Stimulated activated CD8-positive, alpha-beta memory T cell treated with anti-CD3 and anti-CD28 coated beads, Interleukin-4, amount 100 ng/mL, for 24 hours (primary cell): ENCODE measurements around the gene PCCA.
"Not testable (repeated sequence)": the region's sequence is repeated elsewhere in the genome, so short reads cannot be mapped to it uniquely, and the experiment has no call there.

ENCODE experiments used
- DNase-seq: peaks from one replicate; pipeline ENCODE4 v3.0.0-alpha.2; 2020; ENCODE audit warnings: low read depth

The PCCA gene

DNA sequence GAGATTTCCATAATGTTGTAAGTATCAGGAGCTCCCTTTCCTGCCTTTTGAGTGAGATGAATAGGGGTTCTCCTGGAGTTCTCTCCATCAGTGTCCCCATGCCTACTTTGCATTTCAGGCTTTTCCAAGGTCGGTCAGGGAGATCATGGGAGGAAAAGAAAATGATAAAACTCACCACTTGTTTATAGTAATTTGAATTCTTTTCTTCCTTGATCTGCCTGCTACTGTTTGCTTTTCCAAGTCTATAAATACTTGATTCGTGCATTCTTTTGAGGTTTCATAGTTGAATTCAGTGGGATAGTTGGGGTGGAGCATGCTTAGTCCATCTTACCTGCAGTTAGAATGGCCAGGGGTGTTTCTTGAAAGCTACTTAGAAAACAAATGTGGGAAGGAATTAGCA is 51.5 kb downstream of the PCCA start:
- DNase-seq = no peak

GRCh38 chr13:100141461-100141961 is 52.6 kb downstream of the PCCA start:
- not testable (repeated sequence) for DNase-seq

GRCh38 chr13:100146534-100146933 is 57.6 kb downstream of the PCCA start:
- no peak for DNase-seq

DNA sequence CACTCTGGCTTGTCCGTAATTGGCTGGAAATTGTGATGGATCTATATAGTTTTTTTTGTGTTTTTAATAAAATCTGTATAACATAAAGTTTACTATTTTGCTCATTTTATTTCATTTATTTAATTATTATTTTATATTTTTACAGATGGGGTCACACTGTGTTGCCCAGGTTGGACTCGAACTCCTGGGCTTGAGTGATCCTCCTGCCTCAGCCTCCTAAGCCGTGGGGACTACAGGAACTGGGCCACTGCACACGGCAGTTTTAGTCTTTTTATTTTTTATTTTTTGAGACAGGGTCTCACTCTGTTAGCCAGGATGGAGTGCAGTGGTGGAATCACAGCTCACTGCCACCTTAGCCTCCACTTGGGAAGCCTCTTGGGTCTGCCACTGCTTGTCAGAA is 58.9 kb downstream of the PCCA start:
- no peak for DNase-seq

DNA sequence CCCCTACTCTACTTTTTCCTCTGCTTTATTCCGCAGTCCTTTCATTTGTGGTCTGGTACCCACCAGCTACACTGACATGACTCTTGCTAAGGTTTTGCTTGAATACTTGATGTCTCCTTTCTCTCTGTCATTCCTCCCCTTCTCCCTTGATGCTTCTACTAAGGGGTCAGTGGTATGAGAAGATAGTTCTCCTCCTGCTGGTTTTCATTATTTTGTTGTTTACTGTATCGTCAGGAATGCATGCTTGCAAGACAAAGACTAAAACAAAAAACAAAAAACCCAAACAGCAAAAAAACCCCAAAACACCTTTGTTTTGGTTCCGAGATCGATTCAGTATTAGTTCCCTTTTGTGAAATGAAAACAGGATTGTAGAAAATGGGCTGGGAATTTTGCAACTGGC is 59.5 kb downstream of the PCCA start:
- DNase-seq = no peak

DNA sequence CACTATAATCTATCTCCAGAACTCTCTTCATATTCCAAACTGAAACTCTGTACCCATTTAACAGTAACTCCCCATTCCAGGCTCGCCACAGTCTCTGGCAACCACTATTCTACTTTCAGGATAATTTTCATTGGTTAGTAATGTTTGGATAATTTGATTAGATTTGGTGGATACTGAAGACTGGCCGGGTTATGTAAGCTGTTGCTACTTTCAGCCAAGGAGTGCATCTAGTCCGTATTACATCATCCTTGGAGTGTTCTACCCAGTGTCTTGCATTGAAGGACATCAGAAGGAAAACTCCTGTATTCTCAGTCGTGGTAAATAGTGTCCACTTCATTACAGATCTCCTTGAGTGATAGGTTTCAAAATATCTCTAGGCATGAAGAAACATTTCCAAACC is 60.5 kb downstream of the PCCA start:
- no peak for DNase-seq

DNA sequence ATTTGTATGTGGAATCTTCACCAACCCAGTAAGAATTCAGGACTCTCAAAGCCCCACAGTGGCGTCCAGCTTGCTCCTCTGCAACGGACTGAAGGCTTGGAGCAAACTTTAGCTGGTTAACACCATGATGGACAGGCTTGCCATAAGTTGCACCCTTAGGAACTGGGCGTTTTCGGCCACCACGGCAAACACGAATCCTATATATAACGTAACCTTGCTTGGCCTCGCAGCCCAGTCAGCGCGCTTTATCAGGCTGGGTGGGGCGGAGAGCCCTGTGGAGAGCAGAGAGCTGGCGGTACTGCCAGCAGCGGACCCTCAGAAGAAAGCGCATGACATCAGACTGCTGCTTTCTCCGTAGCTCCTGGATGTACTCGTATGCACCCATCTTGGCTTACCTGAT is 61.8 kb downstream of the PCCA start:
- not testable (repeated sequence) for DNase-seq

DNA sequence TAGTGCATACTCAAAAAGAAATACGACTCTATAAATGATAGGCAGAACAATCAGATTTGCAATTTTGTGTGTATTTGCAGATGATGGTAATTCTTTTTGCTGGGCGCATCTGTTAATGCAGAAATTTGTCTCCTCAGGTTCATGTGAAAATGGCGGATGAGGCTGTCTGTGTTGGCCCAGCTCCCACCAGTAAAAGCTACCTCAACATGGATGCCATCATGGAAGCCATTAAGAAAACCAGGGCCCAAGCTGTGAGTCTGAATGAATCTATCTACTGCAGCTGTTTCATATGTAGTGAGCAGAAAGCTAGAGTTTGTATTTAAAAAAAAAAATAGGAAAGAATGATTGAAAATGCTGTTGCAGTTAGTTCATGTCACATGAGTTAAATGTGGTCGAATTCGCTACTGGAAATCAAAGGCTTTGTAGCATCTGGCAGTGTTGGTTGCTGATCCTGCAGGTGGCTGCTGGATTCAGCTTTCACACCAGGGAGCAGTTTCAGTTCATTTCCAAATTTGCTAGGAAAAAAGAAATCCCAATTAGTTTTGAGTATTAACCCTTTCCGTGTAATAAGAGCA is 66.0 kb downstream of the PCCA start:
- no peak for DNase-seq

- DNase-seq = no peak
Measured at GRCh38 chr13:100156788-100157187, 67.9 kb downstream of the PCCA start.

DNA sequence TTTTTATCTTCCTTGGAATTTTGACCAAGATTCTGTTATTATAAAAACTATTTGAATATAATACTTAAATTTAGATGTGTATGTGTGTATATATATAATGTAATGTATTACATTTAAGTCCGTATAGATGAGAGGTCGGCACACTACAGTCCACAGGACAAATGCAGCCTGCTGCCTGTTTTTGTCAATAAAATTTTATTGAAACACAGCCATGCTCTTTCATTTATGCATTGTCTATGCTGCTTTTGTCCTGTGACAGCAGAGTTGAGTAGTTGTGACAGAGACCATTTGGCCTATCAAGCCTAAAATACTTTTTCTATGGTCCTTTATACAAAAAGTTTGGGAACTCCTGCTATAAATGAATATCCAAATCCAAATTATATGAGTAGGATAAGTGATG is 69.7 kb downstream of the PCCA start:
- DNase-seq = no peak

DNA sequence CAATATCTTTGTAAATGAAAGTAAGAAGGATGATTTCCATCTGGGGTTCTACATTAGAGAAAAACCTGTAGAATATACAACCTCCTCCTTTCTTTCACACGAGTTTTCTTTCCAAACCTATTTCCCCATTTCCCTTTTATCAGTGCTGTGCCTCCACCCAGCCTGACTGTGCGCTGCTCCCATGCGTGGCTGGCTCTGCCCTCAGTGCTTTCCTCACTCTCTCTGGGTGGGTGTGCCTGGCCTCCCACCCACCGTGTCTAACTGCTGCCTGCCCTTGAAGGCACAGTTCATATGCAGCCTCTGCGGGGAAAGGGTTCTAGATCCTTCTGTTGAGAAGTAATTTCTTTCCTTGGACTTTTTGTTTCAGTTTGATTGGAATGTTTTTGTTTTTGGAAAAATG is 70.7 kb downstream of the PCCA start:
- no peak for DNase-seq

- no peak for DNase-seq
Measured at GRCh38 chr13:100160450-100160849, 71.6 kb downstream of the PCCA start.

DNA sequence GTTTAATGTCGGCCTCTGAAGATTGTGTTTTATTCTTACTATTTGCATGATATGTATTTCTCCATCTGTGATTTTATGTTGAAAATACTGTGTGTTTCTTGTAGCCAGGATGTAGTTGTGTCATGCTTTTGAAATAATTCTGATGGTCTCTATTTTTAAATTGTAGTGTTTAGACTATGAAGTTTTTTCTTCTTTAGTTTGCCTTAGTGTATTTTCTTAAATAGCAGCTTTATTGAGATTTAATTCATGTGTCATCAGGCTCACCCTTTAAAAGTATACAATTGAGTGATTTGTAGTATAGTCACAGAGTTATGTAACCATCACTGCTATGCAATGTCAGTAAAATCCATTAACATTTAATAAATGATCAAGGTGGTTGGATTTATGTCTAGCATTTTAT is 74.5 kb downstream of the PCCA start:
- DNase-seq = no peak

DNA sequence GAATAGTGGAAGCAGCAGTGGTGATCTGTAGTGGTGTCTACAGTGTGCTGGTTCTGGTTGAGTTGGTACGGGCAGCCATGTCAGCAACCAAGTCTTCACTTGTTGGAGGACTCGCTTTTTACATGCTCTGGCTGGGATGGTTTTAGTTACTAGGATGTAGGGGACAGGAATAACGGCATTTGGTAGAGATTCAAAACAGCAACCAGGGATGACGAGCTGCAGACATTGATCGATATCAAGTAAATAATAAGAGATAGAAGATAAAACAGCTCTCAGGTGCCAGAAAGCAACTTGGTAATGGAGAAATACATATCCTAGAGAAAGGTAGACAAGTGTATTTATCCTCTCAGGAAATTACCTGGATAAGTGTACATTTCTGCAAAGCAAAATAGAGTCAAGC is 84.3 kb downstream of the PCCA start:
- DNase-seq = no peak

DNA sequence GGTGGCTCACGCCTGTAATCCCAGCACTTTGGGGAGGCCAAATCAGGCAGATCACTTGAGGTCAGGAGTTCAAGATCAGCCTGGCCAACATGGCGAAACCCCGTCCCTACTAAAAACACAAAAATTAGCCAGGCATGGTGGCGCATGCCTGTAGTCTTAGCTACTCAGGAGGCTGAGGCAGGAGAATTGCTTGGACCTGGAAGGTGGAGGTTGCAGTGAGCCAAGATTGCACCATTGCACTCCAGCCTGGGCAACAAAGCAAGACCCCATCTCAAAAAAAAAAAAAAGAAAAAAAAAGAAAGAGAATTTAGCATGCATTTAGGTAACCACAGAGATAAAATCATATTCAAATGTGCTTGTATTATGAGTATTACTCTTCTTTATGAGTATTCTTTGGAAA is 85.6 kb downstream of the PCCA start:
- not testable (repeated sequence) for DNase-seq

- no peak for DNase-seq
Measured at GRCh38 chr13:100175078-100175802, 86.3 kb downstream of the PCCA start.

- DNase-seq = no peak
Measured at GRCh38 chr13:100175803-100176182, 86.9 kb downstream of the PCCA start.

DNA sequence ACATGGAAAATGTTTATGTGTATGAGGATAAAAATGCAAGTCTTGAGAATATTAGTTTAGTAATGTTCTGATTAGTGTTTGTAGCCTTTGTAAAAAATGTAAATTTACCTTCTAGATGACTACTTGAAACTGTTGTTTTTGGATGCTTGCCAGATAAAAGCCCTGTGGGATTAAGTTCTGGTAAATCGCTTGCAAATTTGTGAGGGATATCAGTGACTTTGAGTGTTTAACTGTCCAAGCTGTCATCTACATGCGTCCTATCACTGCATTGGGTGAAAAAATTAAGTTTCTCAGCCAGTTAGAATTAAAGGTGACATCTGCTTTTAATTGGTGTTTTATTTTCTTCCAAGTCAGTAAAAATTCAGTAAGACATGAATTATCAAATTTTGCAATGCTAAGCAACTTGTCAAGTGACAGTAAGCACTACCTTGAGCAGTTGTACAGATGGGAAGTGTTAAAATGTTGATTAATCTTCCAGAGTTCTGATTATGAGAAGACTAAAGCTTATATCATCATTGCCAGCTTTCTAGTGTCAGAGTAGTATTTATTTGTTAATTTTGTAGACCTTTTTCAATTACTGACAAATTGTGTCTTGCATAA is 88.0 kb downstream of the PCCA start:
- DNase-seq = no peak

DNA sequence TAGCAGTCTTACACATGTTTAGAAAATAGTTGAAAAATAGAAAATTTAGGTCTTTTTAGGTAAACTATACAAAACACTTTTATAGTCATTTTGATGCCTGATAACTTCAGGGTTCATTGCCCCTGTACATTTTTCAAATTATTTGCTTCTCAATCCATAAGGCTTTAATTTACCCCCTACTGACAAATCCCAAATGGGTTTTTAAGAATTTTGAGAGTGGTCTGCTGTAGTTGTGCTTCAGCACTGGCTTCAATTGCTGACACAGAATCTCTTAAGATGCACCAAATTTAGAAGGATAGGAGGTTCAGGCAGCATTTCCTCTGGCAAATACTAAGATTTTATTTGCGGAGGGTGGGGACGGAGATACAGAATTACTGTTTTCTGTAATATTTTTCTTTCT is 89.4 kb downstream of the PCCA start:
- DNase-seq = no peak

DNA sequence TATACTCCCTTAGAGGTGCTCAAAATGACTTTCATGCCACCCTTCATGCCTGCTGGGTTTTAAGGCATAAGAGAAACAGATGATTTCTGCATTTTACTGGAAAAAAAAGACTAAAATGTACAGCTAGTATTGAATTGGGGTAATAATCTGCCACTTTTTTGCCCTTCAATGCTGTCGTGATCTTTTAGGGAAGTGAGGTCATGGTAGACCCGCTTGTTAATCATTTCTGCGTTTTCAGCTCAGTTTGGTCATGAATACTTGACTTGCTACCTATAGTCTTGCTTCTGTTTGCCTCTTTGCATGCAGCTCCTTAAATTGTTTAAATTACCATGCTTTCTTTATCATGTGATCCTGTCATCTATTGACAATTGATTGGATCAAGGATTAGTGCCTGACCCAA is 90.4 kb downstream of the PCCA start:
- DNase-seq = no peak

- no peak for DNase-seq
Measured at GRCh38 chr13:100182900-100183490, 94.1 kb downstream of the PCCA start.

DNA sequence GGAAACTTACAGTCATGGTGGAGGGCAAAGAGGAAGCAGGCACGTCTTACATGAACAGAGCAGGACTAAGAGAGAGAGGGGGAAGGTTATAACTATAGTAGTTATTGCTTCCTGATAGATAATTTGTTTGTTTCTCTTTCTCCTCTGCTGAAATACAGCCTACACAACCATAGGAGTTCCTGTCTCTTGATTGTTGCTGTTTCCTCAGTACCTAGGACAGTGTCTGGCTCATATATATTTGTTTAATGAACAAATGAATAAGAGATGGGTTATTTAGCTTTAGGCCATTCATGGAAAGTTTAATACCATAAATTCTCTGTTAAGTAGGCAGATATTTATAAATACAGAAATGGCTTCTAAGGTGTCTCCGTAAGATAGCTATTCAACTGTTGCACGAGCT is 95.2 kb downstream of the PCCA start:
- DNase-seq = no peak

- no peak for DNase-seq
Measured at GRCh38 chr13:100195568-100195967, 106.7 kb downstream of the PCCA start.
